ENCODE measurements around the gene RAD51B.

- TF ChIP-seq CTCF (IDR thresholded peaks at IDR 0.05): no peak
- no peak for TF ChIP-seq POLR2A (IDR thresholded peaks at IDR 0.05)
These were observed 275.2 kb downstream of the RAD51B start for GRCh38 chr14:68094752-68095151.
